HG03469 (cell line): ENCODE results near the gene ZNF672.
"Not testable (repeated sequence)": the region's sequence is repeated elsewhere in the genome, so short reads cannot be mapped to it uniquely, and the experiment has no call there.

Experiments
- ATAC-seq: cut with Tn5 transposase; IDR thresholded peaks from one replicate; pipeline ENCODE4 v1.9.1; 2021; ENCODE audit warnings: mild to moderate bottlenecking, moderate library complexity, moderate number of reproducible peaks; ENCODE audit not compliant: unreplicated experiment

The ZNF672 gene

DNA sequence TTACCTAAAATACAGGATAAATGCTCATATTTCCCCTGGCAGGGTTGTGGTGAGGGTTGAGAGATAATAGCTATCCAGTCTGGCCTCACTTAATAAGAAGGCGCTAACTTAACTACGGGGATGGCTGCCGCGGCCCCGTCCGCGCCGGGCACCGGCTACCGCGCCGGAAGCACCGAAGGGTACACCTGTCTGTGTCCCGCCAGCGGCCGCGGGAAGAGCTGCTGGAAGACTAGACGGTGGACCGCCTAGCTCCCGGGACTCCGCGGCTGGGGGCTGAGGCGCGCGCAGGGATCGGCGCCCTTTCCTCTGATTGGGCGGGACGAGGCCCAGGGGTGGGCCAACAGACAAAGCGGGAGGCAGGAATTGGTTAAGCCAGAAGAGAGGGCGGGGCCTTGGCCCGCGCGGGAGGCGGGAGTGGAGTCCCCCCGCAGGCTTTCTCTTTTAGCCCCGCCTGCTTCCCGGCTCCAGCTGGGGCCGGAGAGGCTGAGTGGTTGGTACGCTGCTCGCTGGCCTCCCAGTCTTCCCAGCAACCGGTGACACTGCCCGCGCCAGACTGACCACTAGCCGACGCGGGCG, at the start of gene ZNF672:
Gene ZNF672, plus strand, starts transcription at position 444 of the 576 bp plus-strand sequence. CDS start 9,051 bp downstream, outside the sequence.
- peak; percentile 78 for ATAC-seq

DNA sequence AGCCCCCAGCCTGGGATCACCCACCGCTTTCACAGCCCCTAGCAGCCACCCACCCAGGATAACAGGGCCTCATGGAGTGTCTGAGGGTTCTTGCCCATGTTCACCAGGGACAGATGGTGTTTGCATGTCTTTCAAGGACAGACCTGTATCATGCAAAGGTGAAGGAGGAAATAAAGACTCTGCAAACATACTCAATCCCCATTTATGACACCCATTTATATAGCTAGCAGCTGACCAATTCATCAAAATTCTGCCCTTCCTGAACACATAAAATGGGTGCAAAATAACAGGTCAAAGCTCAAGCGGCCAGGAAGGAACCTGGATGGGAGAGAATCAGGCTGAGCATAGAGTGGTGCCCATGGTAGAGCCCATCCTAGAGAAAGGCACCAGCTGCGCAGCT, 49.7 kb upstream of the ZNF672 start:
- ATAC-seq, result no peak

DNA sequence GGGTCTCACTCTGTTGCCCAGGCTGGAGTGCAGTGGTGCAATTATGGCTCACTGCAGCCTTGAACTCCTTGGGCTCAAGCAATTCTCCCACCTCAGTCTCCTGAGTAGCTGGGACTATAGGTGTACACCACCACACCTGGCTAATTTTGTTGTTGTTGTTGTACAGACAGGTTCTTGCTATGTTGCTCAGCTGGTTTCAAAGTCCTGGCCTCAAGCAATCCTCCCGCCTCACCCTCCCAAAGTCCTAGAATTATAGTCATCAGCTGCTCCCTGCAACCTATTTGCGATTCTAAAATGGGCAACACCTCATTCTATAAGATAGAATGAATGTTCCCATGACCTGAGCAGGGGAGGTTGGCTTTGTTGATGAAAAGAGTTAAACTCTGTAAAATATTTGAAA, 48.7 kb upstream of the ZNF672 start:
- ATAC-seq, result not testable (repeated sequence)

DNA sequence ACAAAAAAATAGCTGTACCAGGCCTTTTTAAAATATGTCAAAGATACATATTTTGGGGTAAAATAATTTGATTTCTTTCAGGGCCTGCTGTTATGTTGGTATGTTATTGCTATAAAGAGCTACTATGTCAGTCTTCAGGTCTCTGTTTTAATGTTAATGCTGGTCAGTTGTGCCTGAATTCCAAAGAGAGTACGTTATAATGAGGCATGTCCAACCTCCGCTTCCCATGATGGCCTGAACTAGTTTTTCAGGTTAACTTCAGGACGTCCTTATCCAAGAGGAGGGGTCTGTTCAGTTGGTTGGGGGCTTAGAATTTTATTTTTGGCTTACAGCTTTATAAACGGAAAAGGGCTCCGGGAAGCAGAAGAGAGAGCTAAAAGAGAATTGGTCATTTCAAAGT, 47.6 kb upstream of the ZNF672 start:
- no peak for ATAC-seq

DNA sequence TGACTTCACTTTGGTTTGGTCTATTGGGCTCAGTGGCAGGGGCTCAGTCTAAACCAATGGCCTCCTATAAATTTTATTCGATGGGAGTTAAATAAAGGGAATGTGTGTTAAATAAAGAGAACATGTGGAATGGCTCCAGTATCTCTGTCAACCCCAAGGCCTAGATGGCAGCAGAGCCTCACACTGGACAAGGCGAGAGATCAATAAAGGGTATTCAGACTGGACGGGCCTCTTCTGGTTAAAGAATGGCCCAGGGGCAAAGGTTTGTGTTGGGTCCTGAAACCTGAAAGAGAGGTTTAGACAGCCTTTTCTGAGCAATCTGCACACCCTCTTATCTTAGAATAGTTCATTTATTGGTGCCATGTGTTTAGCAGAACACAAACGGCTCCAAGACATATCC, 47.0 kb upstream of the ZNF672 start:
- no peak for ATAC-seq

DNA sequence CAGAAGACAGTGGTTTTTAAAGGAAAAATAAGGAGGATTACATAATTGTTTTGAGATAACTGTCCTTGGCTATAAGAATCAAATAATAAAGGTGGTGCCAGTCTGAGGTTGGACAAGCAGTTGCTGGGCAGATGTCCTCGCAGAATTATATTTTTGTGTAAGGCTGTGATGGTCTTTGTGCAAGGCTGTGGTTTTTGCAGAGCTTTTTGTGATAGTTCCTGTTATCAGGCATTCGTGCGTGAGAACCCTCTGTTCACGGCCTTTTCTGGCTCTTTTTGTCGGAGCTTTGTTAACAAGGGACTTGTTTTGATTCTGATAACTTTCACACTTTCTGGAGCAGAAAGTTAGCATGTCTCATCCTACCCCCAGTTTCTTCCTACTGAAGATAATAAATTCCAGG, 45.7 kb upstream of the ZNF672 start:
- no peak for ATAC-seq

DNA sequence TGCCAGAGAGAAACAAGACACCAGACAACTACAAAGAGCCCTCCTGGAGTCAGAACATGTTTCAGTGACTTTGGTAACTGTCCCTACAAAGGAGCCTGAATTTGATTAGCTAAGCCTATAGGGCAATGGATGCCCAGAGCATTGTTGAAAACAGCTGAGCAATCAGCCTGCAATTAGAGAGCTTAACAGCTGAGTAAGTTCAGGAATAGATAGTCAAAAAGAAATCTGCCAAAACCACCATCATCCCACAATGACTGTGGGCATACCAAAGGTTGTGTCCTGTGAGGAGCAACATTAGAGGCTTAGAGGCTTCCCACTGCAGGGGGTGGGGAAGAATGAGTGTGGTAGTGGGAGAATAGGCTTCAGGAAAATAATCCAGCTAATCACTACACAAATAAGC, 44.4 kb upstream of the ZNF672 start:
- ATAC-seq, result peak; percentile 97

DNA sequence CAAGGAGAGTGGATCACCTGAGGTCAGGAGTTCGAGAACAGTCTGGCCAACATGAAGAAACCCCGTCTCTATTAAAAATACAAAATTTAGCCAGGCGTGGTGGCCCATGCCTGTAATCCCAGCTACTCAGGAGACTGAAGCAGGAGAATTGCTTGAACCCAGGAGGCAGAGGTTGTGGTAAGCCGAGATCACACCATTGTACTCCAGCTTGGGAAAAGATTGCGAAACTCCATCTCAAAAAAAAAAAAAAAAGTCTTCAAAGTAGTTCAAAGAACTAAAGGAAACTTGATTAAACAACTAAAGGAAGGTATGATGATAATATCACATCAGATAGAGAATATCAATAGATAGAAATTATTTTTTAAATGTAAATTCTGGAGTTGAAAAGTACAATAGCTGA, 43.4 kb upstream of the ZNF672 start:
- not testable (repeated sequence) for ATAC-seq

DNA sequence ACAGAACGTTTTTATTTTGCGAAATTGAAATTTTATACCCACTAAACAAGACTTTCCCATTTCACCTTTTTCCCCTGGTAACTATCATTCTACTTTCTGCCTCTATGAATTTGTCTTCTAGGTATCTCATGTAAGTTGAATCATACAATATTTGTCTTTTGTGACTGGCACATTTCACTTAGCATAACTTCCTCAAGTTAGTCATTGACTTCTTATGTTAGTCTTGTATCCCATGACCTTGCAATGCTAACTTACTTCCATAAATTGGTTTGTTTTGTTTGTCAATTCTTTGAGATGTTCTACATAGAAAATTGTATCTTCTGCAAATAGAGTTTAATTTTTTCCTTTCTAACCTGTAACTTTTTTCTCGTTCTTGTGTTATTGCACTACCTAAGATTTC, 39.2 kb upstream of the ZNF672 start:
- ATAC-seq, result no peak

DNA sequence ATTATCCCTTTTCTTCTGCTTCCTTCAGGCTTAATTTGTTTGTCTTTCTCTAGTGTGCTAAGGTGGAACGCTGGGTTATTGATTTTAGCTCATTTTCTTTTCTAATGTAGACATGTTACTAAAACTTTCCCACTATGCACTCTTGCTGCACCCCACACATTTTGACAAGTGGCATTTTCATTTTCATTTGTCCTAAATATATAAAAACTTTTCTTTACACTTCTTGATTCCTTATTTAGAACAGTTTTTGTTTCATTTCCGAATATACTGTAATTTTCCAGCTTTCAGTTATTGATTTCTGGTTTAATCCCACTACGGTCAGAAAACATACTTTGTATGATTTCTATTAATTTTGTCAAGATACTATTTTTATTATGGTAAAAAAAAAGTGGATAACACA, 37.6 kb upstream of the ZNF672 start:
- no peak for ATAC-seq

DNA sequence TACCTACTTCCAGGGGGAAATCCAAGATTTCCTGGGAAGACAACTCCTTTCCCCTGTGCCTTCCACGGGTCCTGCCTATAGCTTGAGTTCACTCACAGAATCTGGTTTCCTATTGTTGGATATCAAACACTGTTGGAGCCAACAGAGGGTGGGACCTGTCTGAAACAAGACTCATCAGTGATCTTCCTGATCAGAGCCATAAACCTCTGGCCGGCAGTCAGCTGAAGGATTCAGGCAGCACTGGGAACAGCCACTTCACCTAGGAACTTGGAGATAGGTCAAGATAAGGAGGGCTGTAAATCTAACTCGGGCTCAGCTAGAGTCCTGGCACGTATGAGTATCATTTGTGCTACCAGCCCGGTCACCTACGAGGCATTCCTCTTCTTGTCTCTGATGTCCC, 35.6 kb upstream of the ZNF672 start:
- ATAC-seq, result no peak

DNA sequence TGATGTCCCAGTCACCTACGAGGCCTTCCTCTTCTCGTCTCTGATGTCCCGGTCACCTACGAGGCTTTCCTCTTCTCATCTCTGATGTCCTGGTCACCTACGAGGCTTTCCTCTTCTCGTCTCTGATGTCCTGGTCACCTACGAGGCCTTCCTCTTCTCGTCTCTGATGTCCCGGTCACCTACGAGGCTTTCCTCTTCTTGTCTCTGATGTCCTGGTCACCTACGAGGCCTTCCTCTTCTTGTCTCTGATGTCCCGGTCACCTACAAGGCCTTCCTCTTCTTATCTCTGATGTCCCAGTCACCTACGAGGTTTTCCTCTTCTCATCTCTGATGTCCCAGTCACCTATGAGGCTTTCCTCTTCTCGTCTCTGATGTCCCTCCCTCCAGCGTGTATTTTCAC, 34.5 kb upstream of the ZNF672 start:
- ATAC-seq, result not testable (repeated sequence)

DNA sequence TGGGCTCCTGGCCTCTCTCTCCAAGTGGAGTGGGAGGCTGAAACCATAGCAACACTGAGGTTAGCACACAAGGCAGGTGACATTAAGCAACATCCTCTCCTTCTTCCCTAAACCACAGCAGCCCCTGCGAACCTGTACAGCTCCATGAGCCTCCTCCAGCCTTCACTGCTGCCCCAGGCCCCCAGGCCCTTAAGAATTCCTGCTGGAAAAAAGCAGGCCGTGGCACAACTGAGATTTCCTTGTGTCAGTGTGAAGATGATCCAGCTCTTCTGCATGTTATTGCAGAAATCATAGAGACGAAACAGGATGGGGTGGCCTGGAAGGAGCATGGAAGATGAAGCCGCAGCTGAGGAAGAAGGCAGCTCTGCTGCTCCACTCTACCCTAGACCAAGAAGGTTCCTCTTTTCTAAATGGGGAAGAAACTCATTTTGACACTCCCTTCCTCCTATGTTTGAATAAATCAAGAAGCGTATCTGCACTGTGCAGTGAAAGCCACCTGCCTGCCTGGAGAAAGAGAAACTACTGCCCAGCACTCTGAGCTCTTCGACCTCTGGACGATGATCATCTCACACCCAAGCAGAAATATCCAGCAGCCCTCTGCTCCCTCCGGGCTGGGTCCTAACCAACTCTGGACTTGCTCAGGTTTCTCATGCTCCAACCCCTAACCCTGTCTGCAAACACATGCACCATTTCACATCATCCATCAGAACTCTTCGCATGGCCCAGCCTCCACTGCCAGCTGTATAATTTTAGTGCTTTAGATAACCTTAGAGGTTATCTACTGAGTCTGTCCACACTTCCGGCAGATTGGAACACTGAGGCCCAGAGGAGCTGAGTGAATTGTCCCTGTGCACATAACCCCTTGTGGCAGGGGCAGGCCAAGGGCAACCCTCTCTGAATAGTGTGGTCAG, 33.0 kb upstream of the ZNF672 start:
- peak; percentile 94 for ATAC-seq

DNA sequence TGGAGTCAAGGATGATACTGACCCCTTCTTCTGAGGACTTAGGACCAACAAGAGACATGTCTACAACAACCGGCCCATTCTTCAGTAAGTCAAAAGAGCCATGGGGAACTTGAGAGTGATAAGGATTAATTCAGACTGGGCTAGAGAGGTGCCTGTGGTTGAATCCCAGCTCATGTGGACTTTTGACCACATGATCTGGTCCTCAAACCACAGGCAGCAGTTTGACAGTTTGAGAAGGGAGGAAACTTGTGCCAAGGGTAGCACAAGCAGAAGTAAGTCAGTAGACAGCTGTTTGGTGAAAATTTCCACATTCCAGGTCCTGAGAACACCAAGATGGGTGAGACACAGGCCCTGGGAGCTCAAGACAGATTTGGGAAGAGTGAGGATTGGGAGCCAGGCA, 32.1 kb upstream of the ZNF672 start:
- no peak for ATAC-seq

DNA sequence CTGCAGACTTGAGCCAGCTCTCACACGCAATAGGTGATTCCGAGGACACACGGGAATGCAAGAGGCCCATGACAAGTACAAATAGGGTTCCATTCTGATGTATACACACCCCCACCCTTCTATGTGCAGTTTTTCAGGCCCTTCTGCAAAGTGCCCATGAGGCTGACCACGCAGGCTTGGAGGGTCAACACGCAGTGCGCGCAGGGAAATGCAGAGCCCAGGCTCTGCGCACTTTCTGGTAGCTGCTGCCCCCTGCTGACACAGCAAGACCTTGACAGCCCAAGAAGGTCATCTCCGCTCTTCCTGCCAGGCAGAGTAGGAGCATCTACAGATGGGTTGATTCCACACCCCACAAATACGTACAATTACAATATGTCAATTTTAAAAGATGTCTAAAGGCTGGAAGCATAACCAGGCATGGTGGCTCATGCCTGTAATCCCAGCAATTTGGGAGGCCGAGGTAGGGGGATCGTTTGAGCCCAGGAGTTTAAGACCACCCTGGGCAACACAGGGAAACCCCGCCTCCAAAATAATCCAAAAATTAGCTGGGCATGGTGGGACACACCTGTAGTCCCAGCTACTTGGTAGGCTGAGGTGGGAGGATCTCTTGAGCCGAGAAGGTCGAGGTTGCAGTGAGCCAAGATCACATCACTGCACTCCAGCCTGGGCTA, 30.8 kb upstream of the ZNF672 start:
- ATAC-seq, result peak; percentile 36

DNA sequence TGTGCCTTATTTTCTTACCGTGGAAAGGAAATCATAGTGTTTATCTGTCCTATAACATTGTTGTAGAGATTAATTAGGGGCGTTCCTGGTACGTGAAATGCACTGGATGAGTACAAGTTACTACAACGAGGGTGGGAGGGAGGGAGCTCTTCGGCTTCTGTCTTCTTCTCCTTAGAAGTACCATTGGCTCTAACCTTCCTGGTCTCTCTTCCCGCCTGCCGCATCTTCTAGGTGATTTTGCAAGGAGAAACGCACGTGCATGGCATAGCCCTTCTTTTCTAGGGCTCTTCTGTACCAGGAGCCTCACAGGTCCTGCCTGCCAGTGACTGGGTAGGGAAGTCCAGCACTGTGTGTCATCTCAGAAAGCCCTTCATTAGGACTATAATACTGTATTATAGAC, 29.1 kb upstream of the ZNF672 start:
- ATAC-seq, result no peak

DNA sequence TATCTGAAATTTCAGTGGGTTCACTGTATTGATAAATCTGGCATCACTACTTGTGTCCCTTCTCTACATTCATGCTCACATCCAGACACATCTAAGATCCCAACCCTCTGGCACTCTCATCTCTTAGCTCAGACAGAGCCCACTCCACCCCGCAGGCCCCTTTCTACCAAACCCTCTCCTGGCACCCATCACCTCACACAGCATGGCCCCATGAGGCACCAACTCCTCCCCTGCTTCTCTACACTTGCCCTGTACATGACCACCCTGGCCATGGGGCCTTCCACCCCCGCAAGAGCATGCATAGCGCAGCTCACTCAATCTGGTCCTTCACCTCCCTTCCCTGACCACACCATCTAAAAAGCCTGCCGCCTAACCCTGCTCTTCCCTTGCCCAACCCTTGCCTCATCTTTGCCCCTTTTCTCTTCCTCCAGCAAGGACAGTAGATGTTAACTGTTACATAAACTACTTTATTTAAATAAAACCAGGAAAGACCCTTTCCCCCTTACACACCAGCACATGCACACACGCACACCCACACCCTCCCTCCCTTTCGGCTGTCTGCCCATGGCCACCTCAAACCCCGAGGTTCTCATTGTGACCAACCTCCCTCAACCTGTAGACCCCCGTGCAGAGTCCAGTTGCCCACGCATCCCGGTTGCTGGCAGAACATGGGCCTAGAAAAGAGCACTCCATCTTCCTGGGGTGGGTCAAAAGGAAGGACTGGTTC, 27.9 kb upstream of the ZNF672 start:
- no peak for ATAC-seq

DNA sequence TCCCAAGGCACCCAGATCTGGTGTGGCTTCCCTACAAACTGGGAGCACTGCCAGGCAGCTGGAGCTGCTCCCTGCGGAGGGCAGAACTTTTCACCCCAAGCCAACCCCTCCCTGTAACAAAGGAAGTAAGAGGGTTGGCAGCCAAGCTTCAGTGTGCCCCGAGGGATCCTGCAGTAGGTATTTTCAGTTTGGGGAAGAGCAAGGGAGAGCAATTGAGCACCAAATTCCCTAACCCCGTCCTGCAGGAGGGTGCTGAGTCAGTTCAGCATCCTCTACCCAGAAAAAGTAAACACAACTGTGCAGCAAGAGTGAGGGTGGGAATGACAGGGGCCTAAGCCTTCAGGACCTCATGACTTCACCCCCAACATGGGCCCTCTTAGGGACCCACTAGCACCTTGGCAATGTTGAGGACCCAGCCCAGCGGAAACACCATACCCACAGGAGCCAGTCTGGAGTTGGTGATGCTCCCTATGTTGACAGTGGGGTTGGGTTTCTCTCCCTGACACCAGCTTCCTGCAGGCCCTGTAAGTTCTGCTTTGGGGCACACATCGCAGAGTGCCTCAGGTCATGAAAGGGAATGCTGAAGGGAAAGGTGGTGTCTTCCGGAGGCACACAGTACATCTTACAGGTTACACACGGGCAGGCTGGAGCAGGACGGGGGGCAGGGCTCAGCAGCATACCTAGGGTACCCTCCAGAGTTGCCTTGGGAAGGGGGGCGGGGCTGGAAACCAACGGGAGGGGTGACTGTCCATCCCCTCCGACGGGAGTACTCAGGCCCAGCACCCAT, 27.1 kb upstream of the ZNF672 start:
- no peak for ATAC-seq

DNA sequence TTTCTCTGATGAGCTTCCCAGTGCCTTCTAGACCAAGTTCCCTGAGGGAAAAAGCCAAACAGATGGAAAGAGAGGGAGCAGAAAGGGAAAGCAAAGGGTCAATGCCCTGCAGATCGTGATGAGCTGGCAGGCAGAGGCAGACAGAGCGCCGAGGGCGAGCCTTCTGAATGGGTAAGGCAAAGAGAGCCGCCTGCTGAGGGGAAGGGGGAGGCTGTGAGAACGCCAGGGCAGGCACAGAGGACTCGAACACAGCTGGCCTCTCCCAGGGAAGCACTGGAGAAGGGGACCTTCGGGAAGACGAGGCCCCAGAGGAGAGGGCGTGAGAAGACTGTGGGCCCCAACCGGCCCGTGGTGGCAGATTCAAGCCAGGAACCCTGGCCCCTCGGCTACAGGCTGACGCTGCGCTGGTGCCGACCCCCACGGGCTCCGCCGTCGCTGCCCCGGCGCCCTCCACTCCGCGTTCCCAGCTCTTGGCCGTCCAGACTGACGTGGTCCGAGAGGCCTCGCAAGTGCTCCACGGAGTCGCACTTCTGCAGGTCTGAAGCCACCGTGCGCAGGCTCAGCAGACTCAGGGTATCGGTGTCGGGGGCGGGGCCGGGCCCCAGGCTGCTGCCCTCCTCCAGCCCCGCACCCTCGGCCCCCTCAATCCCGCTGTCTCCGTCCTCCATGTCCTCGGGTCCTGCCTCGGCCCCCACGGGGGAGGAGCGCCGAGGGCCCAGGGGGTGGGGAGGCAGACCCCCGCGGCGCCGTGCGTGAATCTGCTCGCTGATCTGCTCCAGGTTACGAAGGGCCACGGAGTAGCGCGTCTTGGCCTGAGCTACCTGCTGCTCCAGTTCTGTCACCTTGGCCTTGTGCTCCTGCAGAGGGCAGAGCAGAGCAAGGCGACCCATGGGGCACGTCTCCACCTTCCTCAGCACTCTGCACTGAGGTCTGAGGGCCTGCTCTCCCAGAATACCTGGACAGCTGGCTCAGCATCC, 26.2 kb upstream of the ZNF672 start:
- ATAC-seq, result no peak
